Activated CD4-positive, alpha-beta T cell treated with anti-CD3 and anti-CD28 coated beads for 24 hours (primary cell): ENCODE measurements around the gene NFKB2.

Experiments used
- DNase-seq, 2 donors: peaks; one replicate each; pipeline ENCODE4 v3.0.0-alpha.2; 2020; ENCODE audit warnings: low read depth in 2 of 2

The NFKB2 gene

GRCh38 chr10:102451105-102451969, 55.8 kb downstream of the NFKB2 start, which contains the start of gene C10orf95:
Gene C10orf95 (minus strand): TSS chr10:102451543. CDS start chr10:102451093, 450 bp downstream.
- DNase-seq, result no peak
